ENCODE results near the gene SLC22A16. TPM values are rescaled to one million over a fixed set of nuclear protein-coding genes. Genes with fewer than 3 reads are reported as not detected.

Gene SLC22A16
- total and polyA plus RNA-seq, 2 of the 8 experiments (the other 6 are each of a cell fraction or from before 2014, with no cell fraction given), result not detected

DNA sequence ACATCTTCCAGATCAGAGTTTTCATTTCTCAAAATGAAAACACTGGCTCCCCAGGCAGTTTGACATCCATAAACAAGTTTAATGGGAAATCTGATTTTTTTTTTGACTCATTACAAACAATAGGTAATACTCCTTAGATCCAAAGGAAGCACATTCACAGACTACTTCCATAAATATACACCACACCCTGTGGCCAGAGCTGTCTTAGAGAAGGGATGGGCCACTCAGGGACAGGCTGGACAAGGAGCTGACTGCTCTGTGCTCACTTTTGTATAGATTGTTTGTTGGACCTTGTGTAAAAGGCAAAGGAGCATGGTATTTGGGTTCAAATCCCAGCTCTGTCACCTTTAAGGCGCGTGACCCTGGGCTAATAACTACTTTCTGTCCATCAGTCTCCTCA, 48.3 kb downstream of the SLC22A16 start (continued):
- TF ChIP-seq, protein P1, sequence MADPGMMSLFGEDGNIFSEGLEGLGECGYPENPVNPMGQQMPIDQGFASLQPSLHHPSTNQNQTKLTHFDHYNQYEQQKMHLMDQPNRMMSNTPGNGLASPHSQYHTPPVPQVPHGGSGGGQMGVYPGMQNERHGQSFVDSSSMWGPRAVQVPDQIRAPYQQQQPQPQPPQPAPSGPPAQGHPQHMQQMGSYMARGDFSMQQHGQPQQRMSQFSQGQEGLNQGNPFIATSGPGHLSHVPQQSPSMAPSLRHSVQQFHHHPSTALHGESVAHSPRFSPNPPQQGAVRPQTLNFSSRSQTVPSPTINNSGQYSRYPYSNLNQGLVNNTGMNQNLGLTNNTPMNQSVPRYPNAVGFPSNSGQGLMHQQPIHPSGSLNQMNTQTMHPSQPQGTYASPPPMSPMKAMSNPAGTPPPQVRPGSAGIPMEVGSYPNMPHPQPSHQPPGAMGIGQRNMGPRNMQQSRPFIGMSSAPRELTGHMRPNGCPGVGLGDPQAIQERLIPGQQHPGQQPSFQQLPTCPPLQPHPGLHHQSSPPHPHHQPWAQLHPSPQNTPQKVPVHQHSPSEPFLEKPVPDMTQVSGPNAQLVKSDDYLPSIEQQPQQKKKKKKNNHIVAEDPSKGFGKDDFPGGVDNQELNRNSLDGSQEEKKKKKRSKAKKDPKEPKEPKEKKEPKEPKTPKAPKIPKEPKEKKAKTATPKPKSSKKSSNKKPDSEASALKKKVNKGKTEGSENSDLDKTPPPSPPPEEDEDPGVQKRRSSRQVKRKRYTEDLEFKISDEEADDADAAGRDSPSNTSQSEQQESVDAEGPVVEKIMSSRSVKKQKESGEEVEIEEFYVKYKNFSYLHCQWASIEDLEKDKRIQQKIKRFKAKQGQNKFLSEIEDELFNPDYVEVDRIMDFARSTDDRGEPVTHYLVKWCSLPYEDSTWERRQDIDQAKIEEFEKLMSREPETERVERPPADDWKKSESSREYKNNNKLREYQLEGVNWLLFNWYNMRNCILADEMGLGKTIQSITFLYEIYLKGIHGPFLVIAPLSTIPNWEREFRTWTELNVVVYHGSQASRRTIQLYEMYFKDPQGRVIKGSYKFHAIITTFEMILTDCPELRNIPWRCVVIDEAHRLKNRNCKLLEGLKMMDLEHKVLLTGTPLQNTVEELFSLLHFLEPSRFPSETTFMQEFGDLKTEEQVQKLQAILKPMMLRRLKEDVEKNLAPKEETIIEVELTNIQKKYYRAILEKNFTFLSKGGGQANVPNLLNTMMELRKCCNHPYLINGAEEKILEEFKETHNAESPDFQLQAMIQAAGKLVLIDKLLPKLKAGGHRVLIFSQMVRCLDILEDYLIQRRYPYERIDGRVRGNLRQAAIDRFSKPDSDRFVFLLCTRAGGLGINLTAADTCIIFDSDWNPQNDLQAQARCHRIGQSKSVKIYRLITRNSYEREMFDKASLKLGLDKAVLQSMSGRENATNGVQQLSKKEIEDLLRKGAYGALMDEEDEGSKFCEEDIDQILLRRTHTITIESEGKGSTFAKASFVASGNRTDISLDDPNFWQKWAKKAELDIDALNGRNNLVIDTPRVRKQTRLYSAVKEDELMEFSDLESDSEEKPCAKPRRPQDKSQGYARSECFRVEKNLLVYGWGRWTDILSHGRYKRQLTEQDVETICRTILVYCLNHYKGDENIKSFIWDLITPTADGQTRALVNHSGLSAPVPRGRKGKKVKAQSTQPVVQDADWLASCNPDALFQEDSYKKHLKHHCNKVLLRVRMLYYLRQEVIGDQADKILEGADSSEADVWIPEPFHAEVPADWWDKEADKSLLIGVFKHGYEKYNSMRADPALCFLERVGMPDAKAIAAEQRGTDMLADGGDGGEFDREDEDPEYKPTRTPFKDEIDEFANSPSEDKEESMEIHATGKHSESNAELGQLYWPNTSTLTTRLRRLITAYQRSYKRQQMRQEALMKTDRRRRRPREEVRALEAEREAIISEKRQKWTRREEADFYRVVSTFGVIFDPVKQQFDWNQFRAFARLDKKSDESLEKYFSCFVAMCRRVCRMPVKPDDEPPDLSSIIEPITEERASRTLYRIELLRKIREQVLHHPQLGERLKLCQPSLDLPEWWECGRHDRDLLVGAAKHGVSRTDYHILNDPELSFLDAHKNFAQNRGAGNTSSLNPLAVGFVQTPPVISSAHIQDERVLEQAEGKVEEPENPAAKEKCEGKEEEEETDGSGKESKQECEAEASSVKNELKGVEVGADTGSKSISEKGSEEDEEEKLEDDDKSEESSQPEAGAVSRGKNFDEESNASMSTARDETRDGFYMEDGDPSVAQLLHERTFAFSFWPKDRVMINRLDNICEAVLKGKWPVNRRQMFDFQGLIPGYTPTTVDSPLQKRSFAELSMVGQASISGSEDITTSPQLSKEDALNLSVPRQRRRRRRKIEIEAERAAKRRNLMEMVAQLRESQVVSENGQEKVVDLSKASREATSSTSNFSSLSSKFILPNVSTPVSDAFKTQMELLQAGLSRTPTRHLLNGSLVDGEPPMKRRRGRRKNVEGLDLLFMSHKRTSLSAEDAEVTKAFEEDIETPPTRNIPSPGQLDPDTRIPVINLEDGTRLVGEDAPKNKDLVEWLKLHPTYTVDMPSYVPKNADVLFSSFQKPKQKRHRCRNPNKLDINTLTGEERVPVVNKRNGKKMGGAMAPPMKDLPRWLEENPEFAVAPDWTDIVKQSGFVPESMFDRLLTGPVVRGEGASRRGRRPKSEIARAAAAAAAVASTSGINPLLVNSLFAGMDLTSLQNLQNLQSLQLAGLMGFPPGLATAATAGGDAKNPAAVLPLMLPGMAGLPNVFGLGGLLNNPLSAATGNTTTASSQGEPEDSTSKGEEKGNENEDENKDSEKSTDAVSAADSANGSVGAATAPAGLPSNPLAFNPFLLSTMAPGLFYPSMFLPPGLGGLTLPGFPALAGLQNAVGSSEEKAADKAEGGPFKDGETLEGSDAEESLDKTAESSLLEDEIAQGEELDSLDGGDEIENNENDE (IDR thresholded peaks at IDR 0.05; ENCODE audit: insufficient replicate concordance, low read length), result no peak
- TF ChIP-seq KDM4A (IDR thresholded peaks at IDR 0.05; ENCODE audit: low read depth, low read length, severe bottlenecking), result no peak
- TF ChIP-seq SUZ12 (IDR thresholded peaks at IDR 0.05; ENCODE audit: low read length), result no peak
- TF ChIP-seq NRF1 (IDR thresholded peaks at IDR 0.05; ENCODE audit: low read depth, low read length), result no peak
- TF ChIP-seq SIX5 (IDR thresholded peaks at IDR 0.05; ENCODE audit: low read depth, low read length), result no peak
- no peak for TF ChIP-seq ZNF274 (IDR thresholded peaks at IDR 0.05; ENCODE audit: borderline replicate concordance, extremely low read depth, low read length)
- no peak for TF ChIP-seq GTF2F1 (IDR thresholded peaks at IDR 0.05; ENCODE audit: borderline replicate concordance, low read depth, low read length)
- TF ChIP-seq JUN (IDR thresholded peaks at IDR 0.05; ENCODE audit: low read depth, low read length), result no peak
- TF ChIP-seq BCL11A (IDR thresholded peaks at IDR 0.05; ENCODE audit: low read depth in 2 of 2, low read length in 2 of 2), result no peak
- no peak for TF ChIP-seq POLR2AphosphoS5 (IDR thresholded peaks at IDR 0.05; ENCODE audit: low read depth, low read length)
